Measurements from ENCODE around the gene CLEC18C.
"Not testable (repeated sequence)": the region's sequence is repeated elsewhere in the genome, so short reads cannot be mapped to it uniquely, and the experiment has no call there.

GRCh38 chr16:70154736-70155135 lies 18.9 kb upstream of the CLEC18C start:
- TF ChIP-seq CTCF, PRDM6 (tag by site-specific recombination; IDR thresholded peaks at IDR 0.05): not testable (repeated sequence)

Data from HEK293 (cell line).